Spleen (tissue), 7 donors: ENCODE measurements around the gene DYNLL1.

Experiments used
- POLR2A ChIP-seq, 3 donors: fragments of 450-650 bp; IDR thresholded peaks; one replicate each; pipeline ENCODE4 v1.5.1; 2017; ENCODE audit warnings: antibody characterized with exemption in 3 of 3, mild to moderate bottlenecking in 1 of 3
- POLR2AphosphoS5 ChIP-seq, 3 donors: sonication (generic); formaldehyde crosslinking; IDR thresholded peaks; one replicate each; pipeline ENCODE4 v1.5.1; 2017; ENCODE audit warnings: antibody characterized with exemption in 3 of 3
- TF ChIP-seq, protein P1 (sequence below), 11 experiments: fragments of 200-600 bp in 7 of 11; fragments of 450-650 bp in 4 of 11; sonication (generic) in 4 of 11; IDR thresholded peaks in 8 of 11; conservative IDR thresholded peaks in 3 of 11; 1 replicate in 7 of 11; 2 replicates in 4 of 11; pipeline versions ENCODE4 v1.4.0 to v1.8.0; 2016 to 2021; ENCODE audit warnings: antibody characterized with exemption in 11 of 11, inconsistent platforms in 4 of 11, mild to moderate bottlenecking in 1 of 11
- donor health status: DM: no; HTN: no; CAD: no; lungs with moderate emphysema.
- donor health status: DM: no; HTN: no; CAD: no.
- donor health status: DM: no; HTN: no; CAD: no.

DNA sequence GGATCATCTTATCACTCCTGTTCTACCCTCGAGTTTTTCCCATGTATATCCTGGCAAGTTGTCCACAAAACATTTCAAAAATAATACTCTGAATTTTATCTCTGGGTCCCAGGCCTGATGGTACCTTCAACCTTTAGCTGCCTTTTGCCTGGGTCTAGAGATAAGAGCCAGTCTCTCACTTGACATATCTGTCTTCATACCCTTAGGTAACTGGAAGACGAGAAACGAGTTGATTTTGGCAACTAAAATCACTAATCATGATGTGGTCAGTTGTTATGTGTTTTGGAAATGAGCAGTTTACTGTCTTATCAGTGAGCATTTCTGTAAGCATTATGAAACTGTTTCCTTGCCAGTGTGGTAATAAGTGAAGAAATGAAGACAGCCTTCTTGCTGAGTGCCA, 44.5 kb downstream of the DYNLL1 start:
- TF ChIP-seq, protein P1, sequence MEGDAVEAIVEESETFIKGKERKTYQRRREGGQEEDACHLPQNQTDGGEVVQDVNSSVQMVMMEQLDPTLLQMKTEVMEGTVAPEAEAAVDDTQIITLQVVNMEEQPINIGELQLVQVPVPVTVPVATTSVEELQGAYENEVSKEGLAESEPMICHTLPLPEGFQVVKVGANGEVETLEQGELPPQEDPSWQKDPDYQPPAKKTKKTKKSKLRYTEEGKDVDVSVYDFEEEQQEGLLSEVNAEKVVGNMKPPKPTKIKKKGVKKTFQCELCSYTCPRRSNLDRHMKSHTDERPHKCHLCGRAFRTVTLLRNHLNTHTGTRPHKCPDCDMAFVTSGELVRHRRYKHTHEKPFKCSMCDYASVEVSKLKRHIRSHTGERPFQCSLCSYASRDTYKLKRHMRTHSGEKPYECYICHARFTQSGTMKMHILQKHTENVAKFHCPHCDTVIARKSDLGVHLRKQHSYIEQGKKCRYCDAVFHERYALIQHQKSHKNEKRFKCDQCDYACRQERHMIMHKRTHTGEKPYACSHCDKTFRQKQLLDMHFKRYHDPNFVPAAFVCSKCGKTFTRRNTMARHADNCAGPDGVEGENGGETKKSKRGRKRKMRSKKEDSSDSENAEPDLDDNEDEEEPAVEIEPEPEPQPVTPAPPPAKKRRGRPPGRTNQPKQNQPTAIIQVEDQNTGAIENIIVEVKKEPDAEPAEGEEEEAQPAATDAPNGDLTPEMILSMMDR (IDR thresholded peaks at IDR 0.05 in 8 of 11, conservative IDR thresholded peaks at IDR 0.05 in 3 of 11): no peak
- TF ChIP-seq POLR2AphosphoS5 (IDR thresholded peaks at IDR 0.05) (no peak), POLR2A (IDR thresholded peaks at IDR 0.05) (no peak)
